HG02852 (cell line): ENCODE data around the gene SLC1A7.

ENCODE experiments used
- ATAC-seq: cut with Tn5 transposase; IDR thresholded peaks from one replicate; pipeline ENCODE4 v1.9.1; 2021; ENCODE audit warnings: mild to moderate bottlenecking, moderate library complexity; ENCODE audit not compliant: unreplicated experiment

The SLC1A7 gene

DNA sequence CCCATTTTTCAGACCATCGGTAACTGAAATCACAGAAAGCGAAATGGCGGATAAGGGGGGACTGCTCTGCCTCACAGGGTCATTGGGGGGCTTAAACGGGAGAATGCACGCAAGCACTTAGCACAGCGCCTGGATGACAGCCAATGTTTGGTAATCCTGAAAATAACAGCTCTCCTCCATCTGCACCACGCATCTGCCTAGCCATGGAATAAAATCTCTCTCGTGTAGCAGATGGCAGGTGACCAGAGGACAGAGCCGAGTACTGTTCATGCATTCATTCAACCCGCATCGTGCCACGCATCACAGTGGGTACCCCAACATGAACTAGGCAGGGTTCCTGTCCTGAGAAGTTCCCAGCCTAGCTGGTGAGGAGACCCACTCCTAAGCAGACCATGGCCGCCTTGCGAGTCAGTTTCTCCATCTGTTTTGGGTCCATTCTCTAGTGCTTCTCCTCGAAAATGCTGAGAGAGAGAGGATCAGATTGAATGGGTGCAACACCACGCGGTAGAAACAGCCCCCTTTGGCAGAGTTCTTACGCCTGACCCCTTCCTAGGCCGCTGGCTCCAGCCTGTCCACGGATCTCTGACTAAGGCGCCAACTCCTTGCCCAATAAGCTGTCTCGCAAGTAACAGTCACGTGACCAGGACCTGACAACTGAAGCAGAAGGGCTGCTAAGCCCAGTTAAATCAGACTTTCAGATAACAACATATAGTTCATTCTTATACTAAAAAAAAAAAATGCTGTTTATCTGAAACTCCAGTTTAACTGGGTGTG lies 7.3 kb downstream of the SLC1A7 start:
- ATAC-seq = no peak

DNA sequence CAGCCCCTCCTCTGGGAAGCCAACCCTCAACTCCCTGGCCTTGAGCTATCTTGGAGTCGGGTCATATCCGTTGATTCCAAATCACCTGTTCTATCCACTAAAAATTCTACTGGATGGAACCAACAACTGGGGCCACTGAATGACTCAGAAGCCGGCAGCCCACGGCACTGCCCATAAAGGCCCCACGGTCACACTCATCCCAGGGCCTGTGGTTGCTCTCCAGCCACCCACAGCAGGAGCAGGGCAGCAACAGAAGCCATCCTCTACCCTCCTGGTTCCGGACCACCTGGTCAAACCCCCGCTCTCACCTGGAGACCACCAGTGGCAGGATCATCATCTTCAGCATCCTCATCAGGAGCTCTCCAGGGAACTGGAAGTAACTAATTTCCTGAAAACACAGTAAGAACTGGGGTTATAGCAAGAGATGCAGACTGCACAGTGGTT lies 8.4 kb downstream of the SLC1A7 start:
- no peak for ATAC-seq

DNA sequence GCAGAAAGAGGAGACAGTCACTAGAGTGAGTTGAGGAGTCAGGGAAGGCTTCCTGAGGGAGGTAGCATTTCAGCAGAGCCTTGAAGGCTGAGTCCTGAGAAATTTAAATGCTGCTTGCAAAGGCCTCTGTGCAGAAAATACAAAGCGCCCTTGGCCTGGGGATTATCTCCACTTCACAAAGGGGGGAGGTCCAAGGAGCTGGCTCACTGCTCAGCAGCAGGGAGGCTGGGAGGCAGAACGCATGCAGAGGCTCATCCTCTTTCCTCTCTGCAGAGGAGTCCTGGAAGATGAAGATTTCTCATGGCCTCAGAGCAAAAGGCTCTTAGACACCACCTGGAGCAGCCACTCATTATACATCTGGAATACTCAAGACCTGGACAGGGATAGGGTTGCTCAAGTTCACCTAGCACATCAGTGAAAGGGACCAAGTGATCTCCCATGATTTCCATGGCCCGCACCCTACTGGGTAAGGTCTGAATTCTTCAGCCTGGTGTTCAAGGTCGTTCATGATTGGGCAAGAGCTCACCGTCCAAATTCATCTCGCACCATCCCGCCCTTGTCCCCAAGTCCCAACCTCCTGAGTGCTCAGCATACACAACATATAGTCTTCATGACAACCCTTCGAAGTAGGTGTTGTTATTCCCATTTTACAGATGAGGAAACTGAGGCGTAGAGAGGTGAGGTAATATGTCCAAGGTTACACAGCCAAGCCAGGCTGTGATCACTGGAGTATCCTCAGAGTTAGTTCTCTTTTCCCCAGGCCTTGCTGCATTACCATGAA lies 9.0 kb downstream of the SLC1A7 start:
- no peak for ATAC-seq

DNA sequence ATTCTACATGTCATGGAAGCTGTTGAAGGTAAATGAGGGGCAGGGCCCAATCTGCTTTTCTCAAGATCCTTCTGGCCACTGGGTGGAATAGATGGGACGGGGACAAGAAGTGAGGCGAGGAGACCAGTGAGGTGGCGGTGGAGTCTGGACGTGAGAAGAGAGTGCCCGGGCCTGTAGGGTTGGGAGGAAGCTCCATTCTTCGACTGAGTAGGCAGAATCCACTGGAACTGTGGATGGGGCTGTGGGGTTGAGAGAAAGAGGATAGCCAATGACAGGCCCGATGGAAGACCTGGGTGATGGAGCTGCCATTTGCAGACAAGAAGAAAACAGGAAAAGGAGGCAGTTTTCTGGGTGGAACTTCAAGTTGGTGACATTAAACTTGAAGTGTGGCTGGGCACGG lies 10.3 kb downstream of the SLC1A7 start:
- ATAC-seq = no peak

DNA sequence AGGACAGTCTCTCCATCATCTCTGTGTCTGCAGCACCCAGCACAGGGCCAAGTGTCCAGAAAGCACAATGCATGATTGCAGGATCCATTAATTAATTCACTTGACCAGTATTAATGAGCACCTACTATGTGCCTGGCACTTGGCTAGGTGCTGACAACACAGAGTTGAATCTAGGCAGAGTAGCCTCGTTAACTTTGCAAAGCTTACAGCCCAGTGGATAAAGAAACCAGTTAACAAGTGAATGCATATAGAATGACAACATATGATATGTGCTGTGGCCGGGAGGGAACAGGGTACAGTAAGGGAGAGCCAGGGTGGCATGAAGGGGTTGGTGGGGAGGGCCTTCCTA lies 10.9 kb downstream of the SLC1A7 start:
- ATAC-seq = no peak

DNA sequence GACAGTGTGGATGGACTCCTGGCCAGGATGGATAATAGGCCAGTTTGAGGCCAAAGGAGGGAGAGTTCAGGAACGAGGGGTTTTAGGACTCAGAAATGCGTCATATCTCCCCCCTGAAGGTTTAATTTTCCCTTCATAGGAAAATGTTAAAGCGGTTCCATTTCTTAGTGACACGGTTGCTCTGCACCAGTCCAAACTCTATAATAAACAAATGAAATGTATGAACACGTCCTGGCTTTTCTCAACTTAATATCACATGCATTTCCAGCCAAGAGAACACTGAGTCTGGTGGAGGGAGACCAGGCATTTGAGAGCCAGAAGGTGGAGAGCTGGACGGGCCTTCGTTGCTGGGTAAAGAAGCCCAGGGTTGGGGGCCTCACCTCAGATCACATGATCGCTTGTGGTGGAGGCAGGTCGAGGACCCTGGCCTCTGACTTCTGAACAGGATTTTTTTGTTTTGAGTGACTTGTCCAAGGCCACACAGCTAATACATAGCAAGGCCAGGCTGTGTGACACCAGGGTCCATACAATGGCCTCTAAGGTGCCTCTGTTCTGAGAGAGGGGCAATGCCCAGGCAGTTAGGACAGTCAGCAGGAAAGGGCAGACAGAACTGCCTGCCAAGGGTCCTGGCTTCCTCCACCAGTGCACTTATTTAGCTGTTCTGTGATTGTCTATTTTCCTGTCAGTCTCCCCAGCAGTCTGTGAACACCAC lies 11.4 kb downstream of the SLC1A7 start:
- ATAC-seq = no peak

DNA sequence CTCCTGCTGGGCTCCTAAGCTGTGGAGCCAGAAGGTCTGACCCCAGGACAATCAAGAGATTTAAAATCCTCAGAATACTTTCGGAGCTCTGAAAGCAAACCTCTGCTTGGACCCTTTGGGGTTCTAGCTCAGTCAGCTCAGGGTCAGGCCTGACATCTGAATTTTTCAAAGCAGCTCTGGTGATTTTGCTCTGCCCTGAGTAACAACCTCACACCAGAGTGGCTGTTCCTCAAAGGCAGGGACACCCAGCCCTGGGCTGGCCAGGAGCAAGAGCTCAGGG lies 11.9 kb downstream of the SLC1A7 start:
- ATAC-seq = no peak

DNA sequence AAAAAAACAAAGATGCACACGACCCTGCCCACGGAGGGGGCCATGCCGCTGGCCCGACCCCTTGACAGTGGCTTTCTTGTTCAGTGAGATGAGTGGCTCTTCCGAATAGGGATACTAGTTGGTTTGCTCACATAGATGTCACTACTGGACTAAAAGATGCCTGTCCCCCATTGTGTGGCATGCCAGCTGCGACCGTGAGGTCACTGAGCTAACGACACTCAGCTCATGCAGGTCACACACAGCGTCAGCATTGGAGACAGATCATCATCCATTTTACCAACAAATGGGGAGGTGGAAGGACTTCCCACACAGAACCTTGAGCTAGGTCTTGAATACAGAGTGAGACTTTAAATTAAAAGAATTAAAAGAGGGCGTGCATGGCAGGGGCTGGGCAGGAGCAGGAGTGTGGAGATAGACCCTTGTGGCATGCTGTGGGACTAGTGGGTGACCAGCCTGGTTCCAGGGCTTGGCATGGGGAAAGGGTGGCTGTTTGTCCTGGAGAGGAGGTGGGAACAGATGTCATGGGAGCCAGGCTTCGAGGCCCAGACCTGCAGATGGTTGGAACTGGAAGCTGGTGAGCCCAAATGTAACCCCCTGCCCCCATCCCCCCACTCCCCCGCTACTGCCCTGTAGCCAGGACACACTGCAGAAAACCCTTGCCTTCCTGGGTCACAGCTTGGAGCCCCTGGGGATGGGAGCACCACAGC lies 12.4 kb downstream of the SLC1A7 start:
- ATAC-seq = no peak

DNA sequence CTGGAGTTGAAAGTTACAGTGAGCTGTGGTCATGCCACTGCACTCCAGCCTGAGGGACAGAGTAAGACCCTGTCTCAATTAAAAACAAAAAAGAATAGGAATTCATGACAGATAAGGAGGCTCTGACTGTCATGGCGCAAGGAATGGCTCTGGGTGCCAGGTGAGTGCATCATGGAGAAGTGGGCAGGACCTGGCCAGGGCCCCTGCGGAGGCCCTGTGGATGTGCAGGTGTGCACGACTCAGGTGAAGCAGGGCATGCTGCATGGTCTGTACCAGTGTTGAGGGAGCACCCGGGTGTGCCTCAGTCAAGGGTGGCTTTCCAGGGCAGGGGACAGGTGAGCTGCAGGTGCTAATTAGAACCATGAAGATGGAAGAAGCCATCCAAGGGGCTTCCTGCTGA lies 14.0 kb downstream of the SLC1A7 start:
- no peak for ATAC-seq

DNA sequence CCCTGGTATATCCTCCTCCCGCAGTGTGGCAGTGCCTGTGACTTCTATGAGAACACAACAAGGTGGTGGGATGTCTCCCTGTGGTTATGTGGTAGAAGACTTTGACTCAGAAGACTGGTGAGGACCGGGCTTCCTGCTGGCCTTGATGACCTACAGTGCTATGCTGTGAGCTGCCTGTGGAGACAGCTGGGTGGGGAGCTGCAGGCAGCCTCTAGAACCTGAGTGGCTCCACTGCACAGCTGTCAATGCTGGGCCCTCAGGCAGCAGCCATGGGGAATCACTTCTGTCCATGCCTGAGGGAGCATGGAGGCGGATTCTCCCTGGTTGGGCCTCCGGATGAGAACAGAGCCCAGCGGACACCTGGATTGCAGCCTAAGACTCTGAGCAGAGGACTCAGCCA lies 14.9 kb downstream of the SLC1A7 start:
- ATAC-seq = no peak

DNA sequence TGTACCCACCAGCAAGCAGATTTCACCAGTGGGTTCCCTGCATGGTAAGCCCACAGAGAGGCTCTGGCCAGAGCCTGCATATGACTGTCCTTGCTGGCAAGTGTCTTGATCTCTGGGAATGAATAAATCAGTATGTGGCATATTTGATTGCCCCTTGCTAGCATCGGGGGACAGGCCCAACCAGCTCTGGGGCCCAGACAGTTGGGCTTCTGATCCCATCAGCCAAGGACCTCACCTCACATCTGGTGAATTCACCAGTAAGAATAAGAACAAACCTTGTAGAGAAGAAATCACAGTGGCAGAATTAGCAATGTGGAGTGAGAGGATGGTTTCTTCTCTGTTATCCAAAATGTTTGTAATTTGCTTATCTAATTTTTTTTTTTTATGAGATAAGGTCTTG lies 15.9 kb downstream of the SLC1A7 start:
- no peak for ATAC-seq

DNA sequence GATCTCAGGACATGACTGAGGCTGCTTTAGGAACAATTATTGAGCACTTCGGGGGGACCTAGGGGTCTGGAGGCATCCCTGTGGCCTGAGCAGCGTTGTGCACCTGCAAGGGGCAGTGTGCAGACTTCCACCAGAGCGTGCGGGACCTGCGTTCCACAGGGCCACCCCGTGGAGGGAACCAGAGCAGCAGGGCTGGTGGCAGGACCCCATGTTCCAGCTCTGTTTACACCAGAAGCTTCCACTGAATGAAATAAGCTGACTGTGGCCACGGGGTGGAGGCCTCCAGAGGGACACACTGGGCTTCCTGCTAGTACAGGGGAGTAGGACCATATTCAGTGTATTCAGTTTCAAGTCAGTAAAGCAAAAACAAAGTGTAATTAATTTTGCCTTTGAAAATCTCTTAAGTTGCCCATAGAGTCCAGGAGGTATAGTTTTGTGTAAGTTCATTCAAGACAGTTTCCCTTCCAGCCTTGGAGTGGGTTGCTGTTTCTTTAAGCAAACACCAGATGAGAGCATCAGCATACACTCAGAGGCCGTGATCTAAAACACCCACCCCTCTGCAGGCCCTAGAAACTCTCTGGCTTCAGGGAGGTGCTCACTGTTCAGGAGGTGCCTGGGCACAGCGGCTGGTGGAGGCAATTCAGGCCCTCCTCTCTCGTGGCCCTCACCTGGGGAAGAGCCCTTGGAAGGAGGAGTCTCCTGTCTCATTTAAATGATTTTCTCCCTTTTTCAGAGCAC lies 16.6 kb downstream of the SLC1A7 start:
- no peak for ATAC-seq

DNA sequence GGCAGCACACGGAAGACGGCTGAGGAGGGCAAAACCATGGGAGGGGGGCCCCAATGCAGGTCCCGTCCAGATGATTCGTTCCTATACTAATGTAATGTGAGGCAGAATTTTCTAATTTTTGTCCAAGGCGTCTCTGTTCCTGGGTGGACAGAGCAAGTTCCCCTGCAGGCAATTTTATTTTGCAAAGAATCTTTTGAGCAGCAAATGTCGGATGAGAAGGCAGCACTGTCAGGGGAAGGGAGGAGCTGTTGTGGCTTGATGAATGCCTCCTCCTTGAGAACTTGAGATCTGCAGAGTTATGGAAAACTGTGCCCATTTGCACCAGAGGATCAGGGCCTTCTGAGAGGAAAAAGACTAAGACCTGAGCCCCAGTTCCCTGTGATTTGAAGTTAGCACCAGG lies 17.3 kb downstream of the SLC1A7 start:
- ATAC-seq = no peak

DNA sequence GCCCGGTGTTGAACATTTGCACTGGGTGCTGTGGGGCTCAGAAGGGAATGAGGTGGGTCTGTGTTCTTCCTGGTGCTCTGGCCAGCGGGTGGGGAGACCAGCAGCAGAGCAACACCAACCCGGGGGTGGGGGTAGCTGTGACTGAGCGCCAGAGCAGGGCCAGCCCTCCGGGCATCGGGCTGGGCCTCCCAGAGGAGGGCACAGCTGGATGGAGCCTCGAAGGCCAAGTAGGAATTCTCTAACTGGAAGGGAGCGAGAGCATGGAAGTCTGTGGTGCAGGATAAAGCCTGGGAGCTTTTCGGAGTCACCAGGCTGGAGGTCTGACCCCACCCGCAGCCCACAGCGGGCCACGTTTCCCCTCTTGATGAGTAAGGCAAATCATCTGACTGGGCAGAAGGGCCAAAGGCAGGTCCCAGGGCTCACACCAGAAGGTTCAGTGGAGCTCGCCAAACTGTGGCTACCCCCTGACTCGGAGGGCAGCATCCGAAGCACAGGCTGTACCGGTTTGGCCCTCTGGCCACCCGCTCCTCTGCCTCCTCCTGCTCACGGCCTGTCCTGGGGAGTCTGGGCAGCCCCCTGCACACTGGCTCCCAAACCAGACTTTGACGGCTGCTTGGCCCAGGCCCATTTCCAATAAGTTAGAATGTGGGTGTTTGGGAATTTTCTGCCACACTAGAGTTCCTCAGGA lies 18.8 kb downstream of the SLC1A7 start:
- no peak for ATAC-seq

DNA sequence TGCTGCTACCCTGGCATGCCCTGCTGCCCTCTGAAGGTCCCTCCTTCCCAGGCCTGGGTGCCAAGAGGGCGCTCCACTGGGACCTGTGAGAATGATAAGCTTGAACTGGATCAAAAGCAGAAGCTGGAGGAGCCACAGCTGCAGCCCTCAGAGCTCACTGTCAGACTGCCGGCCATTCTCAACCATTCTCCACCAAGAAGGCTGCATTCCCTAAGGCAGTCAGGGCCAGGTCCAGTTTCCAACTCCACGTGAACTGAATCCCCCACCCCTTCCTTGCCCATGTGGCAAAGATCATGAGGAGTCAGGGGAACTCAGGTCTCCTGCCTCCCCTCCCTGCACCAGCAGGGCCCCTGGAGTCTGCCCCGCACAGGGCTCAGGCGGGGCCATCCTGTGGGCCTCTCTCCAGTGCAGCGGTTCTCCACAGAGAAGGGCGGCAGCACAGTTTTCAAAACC lies 19.5 kb downstream of the SLC1A7 start:
- no peak for ATAC-seq

DNA sequence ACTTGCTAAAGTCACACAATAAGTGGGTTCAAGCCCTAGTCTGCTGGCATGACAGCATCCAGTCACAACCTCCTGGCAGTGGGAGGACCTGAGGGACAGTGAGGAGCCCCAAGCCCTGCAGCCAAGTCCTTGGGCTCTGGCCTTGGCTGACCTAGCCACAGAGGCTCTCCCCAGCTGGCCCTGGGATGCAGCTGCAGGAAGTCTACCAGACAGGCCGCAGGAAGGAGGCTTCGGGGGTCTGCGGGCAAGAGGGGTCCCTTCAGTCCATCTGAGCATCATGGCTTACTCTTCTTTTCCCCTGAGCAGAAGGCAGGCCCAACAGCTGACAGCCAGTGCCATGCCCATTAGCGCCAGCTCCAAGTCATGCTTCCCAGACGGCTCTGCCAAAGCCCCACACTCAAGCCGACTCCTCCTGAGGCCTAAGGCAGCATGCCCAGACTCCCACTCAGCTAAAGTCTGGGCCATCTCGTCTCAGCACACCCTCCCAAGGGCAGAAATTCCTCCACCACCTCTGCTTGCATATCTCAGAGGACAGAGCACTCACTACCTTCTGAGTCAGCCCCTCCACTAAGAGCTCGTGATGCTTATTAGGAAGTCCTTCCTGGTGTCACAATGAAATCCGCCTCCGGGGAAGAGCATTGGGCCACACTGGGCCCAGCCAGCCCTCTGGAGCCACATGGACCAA lies 20.1 kb downstream of the SLC1A7 start:
- ATAC-seq = no peak

DNA sequence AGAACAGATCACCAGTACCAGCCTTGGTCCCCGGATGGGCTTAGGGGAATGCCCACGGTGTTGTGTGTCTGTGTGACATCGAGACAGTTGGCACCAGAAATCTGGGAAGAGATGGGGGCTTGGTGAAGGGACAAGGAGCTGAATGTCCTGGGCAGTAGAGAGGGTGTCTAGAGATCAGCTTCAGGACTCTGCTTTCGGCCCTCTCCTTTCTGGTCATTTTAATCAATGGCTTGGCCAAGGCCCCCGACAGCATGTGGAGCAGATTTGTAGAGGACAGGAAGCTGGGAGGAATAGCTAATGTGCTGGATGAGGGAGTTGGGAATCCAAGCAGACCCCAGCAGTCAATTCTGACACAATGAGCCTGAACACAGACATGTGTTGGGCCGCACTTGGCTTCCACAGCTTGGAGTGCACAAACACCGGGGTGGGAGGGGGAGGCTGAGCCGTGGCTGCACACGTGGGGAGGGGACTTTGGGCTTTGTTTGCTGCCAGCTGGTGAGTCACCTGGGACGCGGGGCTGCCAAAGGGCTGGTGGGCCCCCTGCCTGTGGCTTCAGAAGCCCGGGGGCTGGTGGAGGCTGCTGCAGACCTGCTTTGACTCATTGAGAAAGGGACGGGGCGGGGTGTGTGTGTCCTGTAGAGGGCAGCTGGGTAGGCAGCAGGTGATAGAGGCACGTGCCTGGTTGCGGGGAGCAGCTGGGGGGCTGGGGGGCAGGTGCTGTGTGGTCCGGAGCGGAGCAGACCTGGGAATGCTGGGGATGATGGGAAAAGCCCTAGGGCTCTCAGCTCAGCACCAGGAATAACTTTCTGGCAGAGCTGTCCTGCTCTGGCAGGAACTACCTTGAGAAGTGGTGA lies 20.9 kb downstream of the SLC1A7 start:
- no peak for ATAC-seq

DNA sequence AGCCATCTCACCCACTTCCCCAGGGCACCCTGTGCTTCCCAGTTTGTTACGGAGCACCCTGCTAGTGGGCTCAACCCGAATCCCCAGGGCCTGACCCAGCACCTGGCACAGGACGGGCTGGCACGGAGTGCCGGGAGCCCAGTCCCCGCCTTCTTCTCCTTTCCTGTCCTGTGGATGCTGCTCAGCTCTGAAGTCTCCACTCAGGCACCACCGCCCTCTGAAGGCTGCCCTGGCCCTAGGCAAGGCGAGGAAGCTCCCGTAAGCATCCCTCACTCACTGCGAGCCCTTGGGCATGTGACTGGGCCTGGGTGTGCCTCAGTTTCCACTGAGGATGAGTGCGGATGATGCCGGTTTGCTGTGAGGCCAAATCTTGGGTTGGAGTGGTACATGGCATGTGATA lies 21.8 kb downstream of the SLC1A7 start:
- no peak for ATAC-seq

DNA sequence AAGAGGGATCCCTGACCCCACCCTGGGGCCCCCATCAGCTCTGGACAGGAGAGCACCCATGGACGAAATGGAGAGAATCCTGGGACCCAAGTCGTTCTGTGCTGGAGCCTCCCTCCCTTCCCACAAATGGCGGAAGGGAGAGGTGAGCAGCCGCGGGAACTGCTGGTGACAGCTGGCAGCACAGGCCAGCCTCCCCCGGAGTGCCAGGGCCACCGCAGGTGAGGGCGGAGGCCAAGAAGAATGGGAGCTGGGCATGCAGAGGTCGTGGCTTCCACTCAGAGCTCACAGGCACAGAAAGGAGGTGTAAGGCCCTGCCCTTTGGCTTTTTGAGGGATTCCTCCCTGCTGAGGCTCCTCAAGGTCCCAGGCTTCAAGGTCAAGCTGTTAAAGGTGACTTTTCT lies 24.6 kb downstream of the SLC1A7 start:
- no peak for ATAC-seq
